Measurements from ENCODE around the gene HORMAD2. TPM values are rescaled to one million over a fixed set of nuclear protein-coding genes. Genes with fewer than 3 reads are reported as not detected.
A peak's percentile ranks its signal among the peaks of the same experiment; 100 is the strongest.

The HORMAD2 gene
- total RNA-seq, 1 experiment from 2014 or later, result not detected

DNA sequence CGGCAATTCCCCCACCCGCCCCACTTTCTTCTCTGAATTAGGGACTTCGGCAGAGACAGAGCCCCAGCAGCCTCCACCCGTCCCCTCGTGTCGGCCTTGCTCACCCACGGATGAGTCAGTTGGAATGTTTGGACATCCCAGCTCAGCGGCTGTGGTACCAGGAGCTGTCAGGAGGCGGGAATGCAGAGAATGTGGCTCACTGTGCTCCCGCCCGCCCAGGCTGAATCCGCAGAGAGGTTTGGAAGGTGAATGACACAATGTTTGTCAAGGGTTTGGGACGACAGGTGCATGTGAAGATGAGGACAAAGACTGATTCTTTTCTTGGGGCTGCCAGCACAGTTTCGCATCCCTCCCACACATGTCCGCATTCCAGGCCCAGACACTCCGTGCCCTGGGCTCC is 126.7 kb downstream of the HORMAD2 start:
- intact Hi-C loops (cut with micrococcal nuclease; ENCODE audit: unreplicated experiment), result no loop called here
- peak; percentile 32 for DNase-seq (ENCODE audit: low spot score)
- no peaks in the 10 kb centered on the region for H3K27me3 ChIP-seq (replicated peaks; ENCODE audit: insufficient read depth, low read depth, low read length, poor library complexity)
- no peak overlapping the region for H3K27ac ChIP-seq (ENCODE audit: low read depth, low read length, poor library complexity, severe bottlenecking)
- no TSS peak for BruUV-seq (replicated peaks)
- peaks cover 7% of the 10 kb centered on the region for H3K4me1 ChIP-seq (ENCODE audit: insufficient read depth, low read length, poor library complexity, severe bottlenecking)
- H3K9me3 ChIP-seq (ENCODE audit: low read depth, low read length, poor library complexity, severe bottlenecking), result no peaks in the 10 kb centered on the region
- ChIA-PET CTCF (no interaction called here), POLR2A (ENCODE audit: low non-redundant PET) (no interaction called here)
- H3K4me3 ChIP-seq (ENCODE audit: low read depth, low read length, poor library complexity, severe bottlenecking), result no peak overlapping the region
- H3K36me3 ChIP-seq (ENCODE audit: insufficient read depth, low read length, poor library complexity, severe bottlenecking), result no peaks in the 10 kb centered on the region
- TF ChIP-seq, protein P1, sequence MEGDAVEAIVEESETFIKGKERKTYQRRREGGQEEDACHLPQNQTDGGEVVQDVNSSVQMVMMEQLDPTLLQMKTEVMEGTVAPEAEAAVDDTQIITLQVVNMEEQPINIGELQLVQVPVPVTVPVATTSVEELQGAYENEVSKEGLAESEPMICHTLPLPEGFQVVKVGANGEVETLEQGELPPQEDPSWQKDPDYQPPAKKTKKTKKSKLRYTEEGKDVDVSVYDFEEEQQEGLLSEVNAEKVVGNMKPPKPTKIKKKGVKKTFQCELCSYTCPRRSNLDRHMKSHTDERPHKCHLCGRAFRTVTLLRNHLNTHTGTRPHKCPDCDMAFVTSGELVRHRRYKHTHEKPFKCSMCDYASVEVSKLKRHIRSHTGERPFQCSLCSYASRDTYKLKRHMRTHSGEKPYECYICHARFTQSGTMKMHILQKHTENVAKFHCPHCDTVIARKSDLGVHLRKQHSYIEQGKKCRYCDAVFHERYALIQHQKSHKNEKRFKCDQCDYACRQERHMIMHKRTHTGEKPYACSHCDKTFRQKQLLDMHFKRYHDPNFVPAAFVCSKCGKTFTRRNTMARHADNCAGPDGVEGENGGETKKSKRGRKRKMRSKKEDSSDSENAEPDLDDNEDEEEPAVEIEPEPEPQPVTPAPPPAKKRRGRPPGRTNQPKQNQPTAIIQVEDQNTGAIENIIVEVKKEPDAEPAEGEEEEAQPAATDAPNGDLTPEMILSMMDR (conservative IDR thresholded peaks at IDR 0.05; ENCODE audit: low read depth, low read length), result no peak
- TF ChIP-seq EZH2 (IDR thresholded peaks at IDR 0.05; ENCODE audit: borderline replicate concordance, low read depth, low read length, poor library complexity, severe bottlenecking), result no peak

DNA sequence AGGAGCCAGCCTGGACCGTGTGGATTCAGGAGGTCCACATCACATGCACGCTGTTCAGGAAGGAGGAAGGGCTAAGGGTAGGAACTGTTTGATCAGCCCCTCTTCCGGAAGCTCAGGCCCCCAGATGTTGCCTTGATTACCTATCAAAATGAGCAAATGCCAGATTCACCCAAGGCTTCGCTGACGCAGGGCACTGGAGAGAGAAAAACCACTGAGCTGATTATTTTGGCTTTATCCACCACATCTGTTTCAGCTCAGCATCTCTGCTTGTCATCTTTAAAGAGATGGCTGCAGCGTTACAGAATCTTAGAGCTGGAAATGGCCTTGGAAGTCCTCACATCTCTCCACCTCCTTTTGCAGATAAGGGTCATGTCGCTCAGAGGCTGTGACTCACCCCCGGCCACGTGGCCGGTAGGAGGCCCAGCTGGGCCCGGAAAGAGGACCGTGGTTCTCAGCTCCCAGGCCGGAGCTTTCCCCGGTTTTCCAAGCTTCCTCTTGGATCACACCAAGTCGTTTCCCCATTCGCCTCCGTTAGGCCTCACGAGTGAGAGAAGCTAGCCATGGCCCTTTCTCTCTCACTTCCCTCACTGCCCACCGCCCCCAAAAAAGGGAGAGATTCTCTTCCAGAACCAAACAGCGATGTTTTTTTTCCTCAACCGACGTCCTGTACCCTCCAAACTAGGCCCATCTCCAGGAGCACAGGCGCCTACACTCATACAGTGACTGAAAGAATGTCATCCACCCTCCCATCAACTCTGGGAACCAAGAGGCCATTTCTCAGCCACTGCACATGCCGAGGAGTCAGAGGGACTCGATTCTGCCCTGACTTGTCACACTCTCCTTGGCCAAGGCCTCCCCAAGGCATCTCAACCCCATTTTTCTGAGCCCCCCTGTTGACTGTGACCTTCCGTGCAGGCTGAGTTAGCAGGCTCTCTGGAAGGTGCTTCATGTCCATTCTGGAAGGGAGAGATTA is 128.7 kb downstream of the HORMAD2 start:
- H3K27ac ChIP-seq (ENCODE audit: low read depth, low read length, poor library complexity, severe bottlenecking), result no peak overlapping the region
- POLR2A ChIA-PET (ENCODE audit: low non-redundant PET), result no interaction called here
- DNase-seq (ENCODE audit: low spot score), result no peak

DNA sequence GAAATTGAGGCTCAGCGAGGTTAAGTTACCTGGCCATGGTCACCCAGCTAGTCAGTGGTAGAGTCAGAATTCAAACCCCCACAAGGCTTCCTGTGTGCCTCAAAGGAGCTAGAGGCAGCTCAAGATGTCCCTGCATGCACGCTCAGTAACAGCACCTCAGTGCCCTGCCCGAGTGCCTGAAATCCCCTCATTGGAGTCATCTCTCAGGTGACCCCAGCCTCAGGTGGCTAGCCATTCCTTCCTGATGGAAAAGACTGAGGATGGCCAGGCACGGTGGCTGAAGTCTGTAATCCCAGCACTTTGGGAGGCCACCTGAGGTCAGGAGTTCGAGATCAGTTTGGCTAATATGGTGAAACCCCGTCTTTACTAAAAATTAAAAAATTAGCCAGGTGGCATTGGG is 129.4 kb downstream of the HORMAD2 start:
- DNase-seq (ENCODE audit: low spot score), result no peak
- TF ChIP-seq, protein P1 (conservative IDR thresholded peaks at IDR 0.05; ENCODE audit: low read depth, low read length), result no peak
- TF ChIP-seq EZH2 (IDR thresholded peaks at IDR 0.05; ENCODE audit: borderline replicate concordance, low read depth, low read length, poor library complexity, severe bottlenecking), result no peak
- Histone ChIP-seq H3K27ac (ENCODE audit: low read depth, low read length, poor library complexity, severe bottlenecking) (no peak overlapping the region), H3K4me1 (ENCODE audit: insufficient read depth, low read length, poor library complexity, severe bottlenecking) (peaks cover 5% of the 10 kb centered on the region), H3K36me3 (ENCODE audit: insufficient read depth, low read length, poor library complexity, severe bottlenecking) (no peaks in the 10 kb centered on the region), H3K27me3 (replicated peaks; ENCODE audit: insufficient read depth, low read depth, low read length, poor library complexity) (no peaks in the 10 kb centered on the region), H3K9me3 (ENCODE audit: low read depth, low read length, poor library complexity, severe bottlenecking) (no peaks in the 10 kb centered on the region), H3K4me3 (ENCODE audit: low read depth, low read length, poor library complexity, severe bottlenecking) (no peak overlapping the region)
- no TSS peak for BruUV-seq (replicated peaks)
- CTCF ChIA-PET, result no interaction called here
- intact Hi-C loops (cut with micrococcal nuclease; ENCODE audit: unreplicated experiment), result no loop called here
- POLR2A ChIA-PET (ENCODE audit: low non-redundant PET), result no interaction called here

More for the DNA sequence above, 128.7 kb downstream of the HORMAD2 start:
- Histone ChIP-seq H3K36me3 (ENCODE audit: insufficient read depth, low read length, poor library complexity, severe bottlenecking) (no peaks in the 10 kb centered on the region), H3K4me3 (ENCODE audit: low read depth, low read length, poor library complexity, severe bottlenecking) (no peak overlapping the region), H3K4me1 (ENCODE audit: insufficient read depth, low read length, poor library complexity, severe bottlenecking) (peaks cover 7% of the 10 kb centered on the region), H3K9me3 (ENCODE audit: low read depth, low read length, poor library complexity, severe bottlenecking) (no peaks in the 10 kb centered on the region), H3K27me3 (replicated peaks; ENCODE audit: insufficient read depth, low read depth, low read length, poor library complexity) (no peaks in the 10 kb centered on the region)
- intact Hi-C loops (cut with micrococcal nuclease; ENCODE audit: unreplicated experiment), result no loop called here
- TF ChIP-seq, protein P1 (conservative IDR thresholded peaks at IDR 0.05; ENCODE audit: low read depth, low read length), result no peak
- no peak for TF ChIP-seq EZH2 (IDR thresholded peaks at IDR 0.05; ENCODE audit: borderline replicate concordance, low read depth, low read length, poor library complexity, severe bottlenecking)
- CTCF ChIA-PET, result no interaction called here
- BruUV-seq (replicated peaks), result no TSS peak
